Endodermal cell (in vitro differentiated cells): ENCODE results near the gene SORCS2. TPM values are rescaled to one million over a fixed set of nuclear protein-coding genes. Genes with fewer than 3 reads are reported as not detected.

ENCODE experiments used
- DNase-seq: peaks from one replicate; pipeline ENCODE4 v3.0.0-alpha.2; 2017
- H3K27ac ChIP-seq: 2 replicates; pipeline ENCODE4 v1.5.1; 2013; ENCODE audit warnings: mild to moderate bottlenecking, low read depth, low read length, moderate library complexity
- H3K27me3 ChIP-seq: 2 replicates; pipeline ENCODE4 v1.6.1; 2013; ENCODE audit warnings: mild to moderate bottlenecking, low read length, moderate library complexity; ENCODE audit not compliant: insufficient read depth, control insufficient read depth, poor library complexity, severe bottlenecking
- H3K36me3 ChIP-seq: 2 replicates; pipeline ENCODE4 v1.7.0; 2013; ENCODE audit warnings: mild to moderate bottlenecking, low read length, moderate library complexity; ENCODE audit not compliant: control insufficient read depth, insufficient read depth
- H3K4me1 ChIP-seq: one replicate; pipeline ENCODE4 v1.7.0; 2013; ENCODE audit warnings: low read length; ENCODE audit not compliant: control insufficient read depth, insufficient read depth
- H3K4me3 ChIP-seq: 2 replicates; pipeline ENCODE4 v1.5.1; 2013; ENCODE audit warnings: mild to moderate bottlenecking, low read length, moderate library complexity
- H3K9ac ChIP-seq: 2 replicates; pipeline ENCODE4 v1.6.1; 2013; ENCODE audit warnings: mild to moderate bottlenecking, low read length, moderate library complexity; ENCODE audit not compliant: poor library complexity, severe bottlenecking; ENCODE audit errors: extremely low read depth
- H3K9me3 ChIP-seq: 2 replicates; pipeline ENCODE4 v1.6.1; 2013; ENCODE audit warnings: mild to moderate bottlenecking, low read length, moderate library complexity; ENCODE audit not compliant: control insufficient read depth
- H3K27ac Mint-ChIP-seq: 2 replicates; pipeline ENCODE4 v1.8.0; 2020; ENCODE audit warnings: mixed read lengths
- H3K27me3 Mint-ChIP-seq: 2 replicates; pipeline ENCODE4 v1.8.0; 2021; ENCODE audit warnings: mild to moderate bottlenecking, mixed read lengths; ENCODE audit not compliant: insufficient read depth
- H3K36me3 Mint-ChIP-seq: 2 replicates; pipeline ENCODE4 v1.8.0; 2020; ENCODE audit warnings: low read depth, mixed read lengths
- H3K4me1 Mint-ChIP-seq: 2 replicates; pipeline ENCODE4 v1.8.0; 2020; ENCODE audit warnings: mixed read lengths
- H3K4me3 Mint-ChIP-seq: 2 replicates; pipeline ENCODE4 v1.8.0; 2020; ENCODE audit warnings: mild to moderate bottlenecking, moderate library complexity, mixed read lengths
- H3K9me3 Mint-ChIP-seq: 2 replicates; pipeline ENCODE4 v1.8.0; 2020; ENCODE audit warnings: mild to moderate bottlenecking, mixed read lengths
- CTCF ChIP-seq: fragments of 200-600 bp; sonication (generic); conservative IDR thresholded peaks from 2 replicates; pipeline ENCODE4 v1.5.0; 2021; ENCODE audit warnings: antibody characterized with exemption, mild to moderate bottlenecking
- WGBS, 2 experiments: methylation state at CpG; one replicate each; pipeline versions ENCODE4 v1.1.5 to v1.1.7; 2013; ENCODE audit warnings: missing lambda C conversion rate in 2 of 2, mixed read lengths in 1 of 2; ENCODE audit not compliant: insufficient coverage in 1 of 2, insufficient read length in 1 of 2; 5-methylcytosine and 5-hydroxymethylcytosine counted together
- total RNA-seq, 2 donors: library from RNA; stranded (reverse); fragmentation: NEBNext Ultra II Directional in 1 of 2; extraction: Animal tissue kit (Norgen Biotek cat#: 25700) in 1 of 2; gene quantifications; 2 replicates in 1 of 2; 3 replicates in 1 of 2; pipeline ENCODE4 v1.2.1, GENCODE V29; 2021

SORCS2 gene
- total RNA-seq, 2 donors from 2014 or later, result 1.4 to 1.9 TPM

GRCh38 chr4:7374571-7374970, 182.2 kb downstream of the SORCS2 start:
- DNase-seq, result no peak
- Mint-ChIP-seq H3K9me3 (no peaks in the 10 kb centered on the region), H3K4me1 (no peaks in the 10 kb centered on the region), H3K27me3 (peaks cover 20% of the 10 kb centered on the region), H3K27ac (no peak overlapping the region), H3K4me3 (no peak overlapping the region), H3K36me3 (no peaks in the 10 kb centered on the region)
- H3K9ac ChIP-seq, result no peak overlapping the region
- H3K4me3 ChIP-seq, result no peak overlapping the region
- no peaks in the 10 kb centered on the region for H3K36me3 ChIP-seq
- H3K4me1 ChIP-seq, result no peaks in the 10 kb centered on the region
- no peaks in the 10 kb centered on the region for H3K27me3 ChIP-seq
- WGBS, 2 experiments, result 92 to 96% methylated on average over 7 to 10 of the region's 10 CpGs
- H3K27ac ChIP-seq, result no peak overlapping the region
- H3K9me3 ChIP-seq, result no peaks in the 10 kb centered on the region
- TF ChIP-seq CTCF, result no peak

GRCh38 chr4:7375427-7375826, 183.1 kb downstream of the SORCS2 start:
- Mint-ChIP-seq H3K9me3 (no peaks in the 10 kb centered on the region), H3K27ac (peak overlapping the region; percentile 58), H3K36me3 (no peaks in the 10 kb centered on the region), H3K4me1 (no peaks in the 10 kb centered on the region), H3K4me3 (no peak overlapping the region), H3K27me3 (peaks cover 14% of the 10 kb centered on the region)
- TF ChIP-seq CTCF, result no peak
- DNase-seq, result no peak
- Histone ChIP-seq H3K4me1 (no peaks in the 10 kb centered on the region), H3K9me3 (no peaks in the 10 kb centered on the region), H3K9ac (no peak overlapping the region), H3K27ac (no peak overlapping the region), H3K4me3 (no peak overlapping the region), H3K27me3 (no peaks in the 10 kb centered on the region), H3K36me3 (no peaks in the 10 kb centered on the region)
- WGBS, 2 experiments, result 84 to 88% methylated on average over 9 of the region's 9 CpGs

- Mint-ChIP-seq H3K27ac (no peak overlapping the region), H3K27me3 (peaks cover 8% of the 10 kb centered on the region), H3K4me1 (no peaks in the 10 kb centered on the region), H3K9me3 (no peaks in the 10 kb centered on the region), H3K36me3 (no peaks in the 10 kb centered on the region), H3K4me3 (no peak overlapping the region)
- no peak overlapping the region for H3K9ac ChIP-seq
- no peaks in the 10 kb centered on the region for H3K36me3 ChIP-seq
- no peaks in the 10 kb centered on the region for H3K4me1 ChIP-seq
- no peaks in the 10 kb centered on the region for H3K27me3 ChIP-seq
- 76 to 78% methylated on average over 14 to 15 of the region's 15 CpGs for WGBS, 2 experiments
- no peak overlapping the region for H3K4me3 ChIP-seq
- no peak overlapping the region for H3K27ac ChIP-seq
- no peak for TF ChIP-seq CTCF
- DNase-seq, result no peak
- H3K9me3 ChIP-seq, result no peaks in the 10 kb centered on the region
Measured at GRCh38 chr4:7377223-7377865, 185.0 kb downstream of the SORCS2 start.
